Parathyroid adenoma (tissue), 2 donors: ENCODE measurements around the gene AGO4.
"Not testable (repeated sequence)": the region's sequence is repeated elsewhere in the genome, so short reads cannot be mapped to it uniquely, and the experiment has no call there.

ENCODE experiments used
- H2AFZ ChIP-seq: fragments of 300-600 bp; sonication (generic); one replicate; pipeline ENCODE4 v1.7.0; 2017; ENCODE audit warnings: antibody characterized with exemption, mild to moderate bottlenecking
- H3K27ac ChIP-seq: fragments of 300-600 bp; sonication (generic); one replicate; pipeline ENCODE4 v1.7.0; 2017
- H3K27me3 ChIP-seq: fragments of 300-600 bp; sonication (generic); one replicate; pipeline ENCODE4 v1.7.0; 2017; ENCODE audit warnings: low read length; ENCODE audit not compliant: control insufficient read depth, insufficient read depth
- H3K36me3 ChIP-seq: fragments of 300-600 bp; sonication (generic); one replicate; pipeline ENCODE4 v1.7.0; 2017; ENCODE audit warnings: low read length; ENCODE audit not compliant: control insufficient read depth, insufficient read depth
- H3K4me1 ChIP-seq: fragments of 300-600 bp; sonication (generic); one replicate; pipeline ENCODE4 v1.7.0; 2017; ENCODE audit warnings: control low read depth
- H3K4me2 ChIP-seq: fragments of 300-600 bp; sonication (generic); one replicate; pipeline ENCODE4 v1.7.0; 2017; ENCODE audit warnings: low read length
- H3K4me3 ChIP-seq: fragments of 300-600 bp; sonication (generic); one replicate; pipeline ENCODE4 v1.7.0; 2017; ENCODE audit warnings: low read depth, low read length
- H3K79me2 ChIP-seq: fragments of 300-600 bp; sonication (generic); one replicate; pipeline ENCODE4 v1.7.0; 2017; ENCODE audit warnings: control low read depth
- H3K9ac ChIP-seq: fragments of 300-600 bp; sonication (generic); one replicate; pipeline ENCODE4 v1.7.0; 2017; ENCODE audit warnings: mild to moderate bottlenecking
- H3K9me3 ChIP-seq: fragments of 300-600 bp; sonication (generic); one replicate; pipeline ENCODE4 v1.7.0; 2017; ENCODE audit warnings: low read length; ENCODE audit not compliant: control insufficient read depth
- CTCF ChIP-seq: fragments of 300-600 bp; sonication (generic); IDR thresholded peaks from one replicate; pipeline ENCODE4 v1.7.0; 2017; ENCODE audit warnings: antibody characterized with exemption, mild to moderate bottlenecking
- donor health status: primary hyperparathyroidism.

AGO4 gene

GRCh38 chr1:35797380-35797779 lies 10.4 kb upstream of the AGO4 start:
- no peak overlapping the region for H3K9ac ChIP-seq
- no peak overlapping the region for H2AFZ ChIP-seq
- no peak overlapping the region for H3K4me3 ChIP-seq
- H3K4me1 ChIP-seq = no peaks in the 10 kb centered on the region
- H3K36me3 ChIP-seq = no peaks in the 10 kb centered on the region
- no peak overlapping the region for H3K4me2 ChIP-seq
- H3K79me2 ChIP-seq = no peaks in the 10 kb centered on the region
- TF ChIP-seq CTCF = no peak
- H3K9me3 ChIP-seq = no peaks in the 10 kb centered on the region
- no peaks in the 10 kb centered on the region for H3K27me3 ChIP-seq
- H3K27ac ChIP-seq = no peak overlapping the region

- H3K27ac ChIP-seq, H3K4me3 ChIP-seq: not testable (repeated sequence)
Observed at GRCh38 chr1:35798019-35798418, 9.8 kb upstream of the AGO4 start.

GRCh38 chr1:35800167-35800887 lies 7.5 kb upstream of the AGO4 start:
- not testable (repeated sequence) for H2AFZ ChIP-seq, H3K27ac ChIP-seq

More at GRCh38 chr1:35798019-35798418, 9.8 kb upstream of the AGO4 start:
- not testable (repeated sequence) for H3K79me2 ChIP-seq, H3K9me3 ChIP-seq, H3K4me2 ChIP-seq, H3K4me1 ChIP-seq, H2AFZ ChIP-seq, H3K27me3 ChIP-seq, H3K36me3 ChIP-seq, H3K9ac ChIP-seq

GRCh38 chr1:35808450-35809113 lies 766 bp downstream of the AGO4 start:
- no peaks in the 10 kb centered on the region for H3K27me3 ChIP-seq
- H3K9ac ChIP-seq = no peak overlapping the region
- H3K9me3 ChIP-seq = no peaks in the 10 kb centered on the region
- H2AFZ ChIP-seq = peak overlapping the region; percentile 78
- H3K36me3 ChIP-seq = no peaks in the 10 kb centered on the region
- TF ChIP-seq CTCF = no peak
- H3K4me1 ChIP-seq = peaks cover 3% of the 10 kb centered on the region
- H3K79me2 ChIP-seq = peaks cover 5% of the 10 kb centered on the region
- peak overlapping the region; percentile 76 for H3K4me3 ChIP-seq
- H3K4me2 ChIP-seq = peak overlapping the region; percentile 71
- H3K27ac ChIP-seq = peak overlapping the region; percentile 44

More at GRCh38 chr1:35800167-35800887, 7.5 kb upstream of the AGO4 start:
- not testable (repeated sequence) for H3K4me3 ChIP-seq, H3K36me3 ChIP-seq, H3K4me2 ChIP-seq, H3K4me1 ChIP-seq, H3K79me2 ChIP-seq, H3K9me3 ChIP-seq, H3K9ac ChIP-seq, H3K27me3 ChIP-seq

- no peak for TF ChIP-seq CTCF
- Histone ChIP-seq H3K9me3 (no peaks in the 10 kb centered on the region), H3K27ac (no peak overlapping the region), H3K27me3 (no peaks in the 10 kb centered on the region), H3K9ac (no peak overlapping the region), H3K4me3 (peak overlapping the region; percentile 76), H2AFZ (peak overlapping the region; percentile 78), H3K4me1 (peaks cover 3% of the 10 kb centered on the region), H3K4me2 (peak overlapping the region; percentile 71), H3K36me3 (no peaks in the 10 kb centered on the region), H3K79me2 (peaks cover 5% of the 10 kb centered on the region)
Observed at GRCh38 chr1:35809114-35810095, 1.6 kb downstream of the AGO4 start.
